RKO (cell line): ENCODE data around the gene DMTF1.
A peak's percentile ranks its signal among the peaks of the same experiment; 100 is the strongest.
"Not testable (repeated sequence)": the region's sequence is repeated elsewhere in the genome, so short reads cannot be mapped to it uniquely, and the experiment has no call there.

Experiments
- DNase-seq: peaks from one replicate; pipeline ENCODE4 v3.0.0-alpha.2; 2016; ENCODE audit warnings: low spot score

The DMTF1 gene

DNA sequence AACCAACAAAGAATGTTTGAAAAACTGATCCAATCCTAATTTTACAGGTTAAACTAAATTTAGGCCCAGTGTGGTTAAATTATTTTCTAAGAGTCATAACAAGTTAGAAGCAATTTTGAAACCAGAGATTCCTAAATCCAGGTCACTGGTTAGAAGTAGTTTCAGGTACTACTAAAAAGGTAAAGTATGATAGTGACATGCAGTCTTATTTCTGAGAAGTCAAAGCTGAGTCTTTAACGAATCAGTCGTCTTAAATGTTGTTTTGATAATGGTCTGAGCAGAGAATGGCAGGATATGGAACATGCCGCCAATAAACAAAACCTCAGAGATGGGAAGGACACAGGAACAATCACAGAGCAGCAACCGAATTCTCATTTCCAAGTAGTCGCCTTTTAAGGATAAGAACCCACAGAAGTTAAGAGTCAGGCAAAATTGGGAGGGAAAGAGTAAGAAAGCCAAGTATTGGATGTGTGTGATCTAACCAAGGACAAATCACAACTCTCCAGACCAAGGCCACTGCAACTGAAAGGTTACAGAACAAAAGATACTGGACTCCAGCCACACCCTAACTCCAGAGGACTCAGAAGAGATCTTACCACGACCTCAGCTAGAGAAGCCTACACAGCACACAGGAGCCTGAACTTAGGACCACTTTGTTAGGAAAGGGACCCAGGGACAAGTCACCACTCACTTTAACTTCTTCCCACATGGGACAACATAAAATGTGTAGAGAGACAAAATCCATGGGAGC, 47.6 kb downstream of the DMTF1 start:
- DNase-seq: no peak

DNA sequence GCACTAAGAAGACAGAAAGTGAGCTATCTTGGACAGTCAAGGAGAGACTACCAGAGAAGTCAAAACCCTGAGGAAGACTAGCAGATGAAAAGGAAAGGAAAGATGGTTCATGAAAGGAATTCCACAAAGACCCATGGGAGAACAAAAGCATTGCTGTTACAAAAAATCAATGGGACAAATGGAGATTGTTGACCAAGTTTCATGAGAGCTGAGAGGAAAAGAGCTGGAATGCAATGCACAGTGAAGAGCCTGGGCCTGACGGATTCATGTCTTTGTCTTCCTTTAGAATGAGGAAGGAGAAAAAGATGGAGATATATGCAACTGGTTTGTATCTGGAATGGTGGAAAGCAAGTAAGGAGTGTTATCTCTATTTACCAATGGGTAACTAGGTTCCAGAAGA, 50.0 kb downstream of the DMTF1 start:
- no peak for DNase-seq

DNA sequence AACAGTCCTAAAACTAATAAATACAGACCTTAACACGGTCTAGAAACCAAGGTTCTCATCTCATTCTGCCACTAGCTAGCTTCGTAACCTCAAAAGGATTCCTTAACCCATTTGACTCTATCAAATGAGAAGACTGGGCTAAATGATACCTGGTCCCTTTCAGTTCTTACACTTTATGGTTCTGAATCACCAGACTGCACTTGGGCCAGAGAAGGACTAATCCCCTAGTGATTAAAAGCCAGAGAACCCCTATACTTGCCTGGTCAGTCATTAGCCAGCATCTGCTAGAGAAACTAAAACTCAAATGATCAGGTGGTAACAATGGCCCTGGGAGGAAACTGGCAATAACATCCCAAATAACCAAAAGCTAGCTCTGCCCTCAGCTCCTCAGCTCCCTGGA, 50.5 kb downstream of the DMTF1 start:
- DNase-seq: no peak

DNA sequence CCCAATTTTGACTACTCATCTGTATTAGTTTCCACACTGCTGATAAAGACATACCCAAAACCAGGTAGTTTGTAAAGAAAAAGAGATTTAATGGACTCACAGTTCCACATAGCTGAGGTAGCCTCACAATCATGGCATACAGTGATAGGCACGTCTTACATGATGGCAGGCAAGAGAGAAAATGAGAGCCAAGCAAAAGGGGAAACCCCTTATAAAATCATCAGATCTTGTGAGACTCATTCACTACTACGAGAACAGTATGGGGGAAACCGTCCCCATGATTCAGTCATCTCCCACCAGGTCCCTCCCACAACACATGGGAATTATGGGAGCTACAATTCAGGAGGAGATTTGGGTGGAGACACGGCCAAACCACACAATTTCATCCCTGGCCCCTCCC, 51.7 kb downstream of the DMTF1 start:
- DNase-seq: not testable (repeated sequence)

DNA sequence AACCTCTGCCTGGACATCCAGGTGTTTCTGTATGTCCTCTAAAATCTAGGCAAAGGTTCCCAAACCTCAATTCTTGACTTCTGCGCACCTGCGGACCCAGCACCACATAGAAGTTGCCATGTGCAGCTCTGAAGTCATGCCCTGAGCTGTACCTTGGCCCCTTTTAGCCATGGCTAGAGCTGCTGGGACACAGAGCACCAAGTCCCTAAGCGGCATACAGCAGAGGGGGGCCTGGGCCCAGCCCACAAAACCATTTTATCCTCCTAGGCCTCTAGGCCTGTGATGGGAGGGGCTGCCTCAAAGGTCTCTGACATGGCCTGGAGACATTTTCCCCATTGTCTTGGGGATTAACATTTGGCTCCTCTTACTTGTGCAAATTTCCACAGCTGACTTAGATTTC, 52.7 kb downstream of the DMTF1 start:
- DNase-seq: no peak

DNA sequence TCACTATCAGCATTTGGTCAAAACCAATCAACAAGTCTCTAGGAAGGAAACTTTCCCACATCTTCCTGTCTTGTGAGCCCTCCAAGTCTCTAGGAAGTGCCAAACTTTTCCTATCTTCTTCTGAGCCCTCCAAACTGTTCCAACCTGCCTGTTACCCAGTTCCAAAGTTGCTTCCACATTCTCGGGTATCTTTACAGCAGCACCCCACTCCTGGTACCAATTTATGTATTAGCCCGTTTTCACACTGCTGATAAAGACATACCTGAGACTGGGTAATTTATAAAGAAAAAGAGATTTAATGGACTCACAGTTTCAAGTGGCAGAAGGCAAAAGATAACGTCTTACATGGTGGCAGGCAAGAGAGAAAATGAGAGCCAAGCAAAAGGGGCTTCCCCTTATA, 53.4 kb downstream of the DMTF1 start:
- not testable (repeated sequence) for DNase-seq

DNA sequence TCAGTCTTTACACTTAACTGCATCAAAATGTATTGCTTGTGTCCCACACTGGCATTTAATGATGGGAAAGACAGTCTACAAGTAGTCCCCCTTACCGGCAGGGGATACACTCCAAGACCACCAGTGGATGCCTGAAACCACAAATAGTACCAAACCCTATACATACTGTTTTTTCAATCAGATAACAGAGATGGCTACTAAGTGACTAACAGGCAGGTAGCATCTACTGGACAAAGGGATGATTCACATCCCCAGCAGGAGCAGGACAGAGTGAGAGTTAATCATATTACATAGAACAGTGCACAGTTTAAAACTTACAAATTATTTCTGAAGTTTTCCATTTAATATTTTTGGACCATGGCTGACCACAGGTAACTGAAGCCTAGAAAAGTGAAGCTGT, 54.1 kb downstream of the DMTF1 start:
- no peak for DNase-seq

DNA sequence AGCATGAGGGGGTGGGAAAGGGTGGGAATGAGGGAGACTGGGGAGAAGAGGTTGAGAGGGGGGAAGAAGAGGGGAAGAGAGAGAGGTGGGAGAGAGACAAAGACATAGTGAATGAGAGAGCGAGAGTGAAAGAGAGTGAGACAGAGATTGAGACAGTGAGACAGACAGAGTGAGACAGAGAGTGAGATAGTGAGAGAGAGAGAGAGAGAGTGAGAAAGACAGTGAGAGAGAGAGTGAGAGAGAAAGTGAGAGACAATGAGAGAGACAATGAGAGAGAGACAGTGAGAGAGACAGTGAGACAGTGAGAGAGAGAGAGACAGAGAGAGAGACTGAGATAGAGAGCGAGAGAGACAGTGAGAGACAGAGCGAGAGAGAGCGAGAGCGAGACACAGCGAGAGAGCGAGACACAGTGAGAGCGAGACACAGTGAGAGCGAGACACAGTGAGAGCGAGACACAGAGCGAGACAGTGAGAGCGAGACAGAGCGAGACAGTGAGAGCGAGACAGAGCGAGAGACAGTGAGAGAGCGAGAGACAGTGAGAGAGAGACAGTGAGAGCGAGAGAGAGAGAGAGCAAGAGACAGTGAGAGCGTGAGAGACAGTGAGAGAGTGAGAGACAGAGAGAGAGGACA, 57.2 kb downstream of the DMTF1 start:
- DNase-seq: no peak

DNA sequence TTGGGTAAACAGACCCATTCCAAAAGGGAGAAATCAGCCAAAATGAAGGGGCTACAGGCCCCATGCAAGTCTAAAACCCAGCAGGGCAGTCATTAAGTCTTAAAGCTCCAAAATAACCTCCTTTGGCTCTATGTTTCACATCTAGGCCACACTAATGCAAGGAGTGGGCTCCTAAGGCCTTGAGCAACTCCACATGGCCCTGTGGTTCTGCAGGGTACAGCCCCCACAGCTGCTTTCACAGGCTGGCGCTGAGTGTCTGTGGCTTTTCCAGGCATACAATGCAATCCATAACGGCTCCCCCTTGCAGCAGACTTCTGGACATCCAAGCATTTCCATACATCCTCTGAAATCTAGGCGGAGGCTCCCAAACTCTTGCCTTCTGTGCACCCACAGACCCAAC, 58.3 kb downstream of the DMTF1 start:
- no peak for DNase-seq

DNA sequence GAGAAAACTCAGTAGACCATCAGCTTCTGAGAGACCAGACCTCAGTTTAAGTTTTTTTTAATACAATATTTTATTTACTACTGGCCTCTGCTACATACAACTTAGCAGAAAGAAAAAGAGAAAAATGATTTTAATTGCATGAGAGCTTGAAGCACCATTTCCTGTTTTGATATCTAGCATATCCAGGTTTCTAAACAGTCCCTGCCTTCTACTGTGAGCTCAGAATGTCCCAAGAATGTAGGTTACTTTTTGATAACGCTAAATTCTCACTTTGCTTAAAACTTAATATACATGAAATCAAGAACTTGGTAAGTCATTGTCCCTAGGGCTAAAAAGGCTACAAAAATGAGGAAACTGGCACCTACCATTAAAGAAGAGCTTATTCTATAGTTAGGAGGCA, 60.2 kb downstream of the DMTF1 start:
- DNase-seq: no peak

DNA sequence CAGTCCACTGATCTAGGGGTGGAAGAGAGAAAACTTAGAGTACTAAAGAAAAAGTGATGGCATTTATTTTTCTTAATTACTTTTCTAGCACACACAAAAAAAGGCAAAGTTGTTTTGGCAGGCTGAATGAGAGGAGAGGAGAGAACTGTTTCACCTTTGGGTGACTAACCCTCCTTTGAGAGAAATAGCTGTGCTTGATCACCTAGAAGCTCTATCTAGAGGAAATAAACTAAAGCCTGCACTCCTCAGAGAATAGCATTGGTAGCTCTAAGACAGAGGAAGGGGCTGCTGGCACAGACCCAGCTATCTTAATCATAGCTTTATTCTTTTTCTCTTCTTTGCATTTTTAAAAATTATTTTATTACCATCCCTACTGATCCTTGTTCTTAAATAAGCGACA, 61.0 kb downstream of the DMTF1 start:
- DNase-seq: no peak

DNA sequence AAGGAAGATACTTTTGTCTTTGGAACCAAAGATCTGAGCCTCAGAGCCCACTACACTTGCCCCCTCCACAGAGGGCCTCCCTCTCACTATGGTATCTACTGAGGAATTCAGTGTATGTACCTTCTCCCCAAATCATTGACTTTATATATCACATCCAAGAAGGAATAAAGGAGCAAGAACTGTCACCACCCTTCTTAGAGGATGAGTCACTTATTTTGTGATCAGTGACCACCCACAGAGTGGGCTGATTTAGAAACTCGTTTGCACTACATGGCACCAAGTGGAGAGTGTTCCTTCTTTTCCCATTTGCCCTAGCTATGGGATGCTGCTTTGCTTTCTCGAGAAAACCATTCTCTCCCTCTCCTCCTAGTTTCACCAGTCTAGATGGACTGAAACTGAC, 61.6 kb downstream of the DMTF1 start:
- DNase-seq: no peak

DNA sequence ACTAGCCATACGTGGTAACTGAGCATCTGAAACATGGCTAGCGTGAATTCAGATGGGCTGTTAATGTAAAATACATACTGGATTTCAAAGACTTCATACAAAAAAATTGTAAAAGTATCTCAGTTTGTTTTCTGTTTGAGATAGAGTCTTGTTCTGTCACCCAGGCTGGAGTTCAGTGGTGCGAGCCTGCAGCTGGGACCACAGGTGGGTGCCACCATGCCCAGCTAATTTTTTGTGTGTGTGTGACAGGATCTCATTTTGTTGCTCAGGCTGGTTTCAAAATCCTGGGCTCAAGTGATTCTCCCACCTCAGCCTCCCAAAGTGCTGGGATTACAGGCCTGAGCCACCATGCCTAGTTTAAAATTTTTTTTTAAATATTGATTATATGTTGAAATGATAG, 62.8 kb downstream of the DMTF1 start:
- no peak for DNase-seq

DNA sequence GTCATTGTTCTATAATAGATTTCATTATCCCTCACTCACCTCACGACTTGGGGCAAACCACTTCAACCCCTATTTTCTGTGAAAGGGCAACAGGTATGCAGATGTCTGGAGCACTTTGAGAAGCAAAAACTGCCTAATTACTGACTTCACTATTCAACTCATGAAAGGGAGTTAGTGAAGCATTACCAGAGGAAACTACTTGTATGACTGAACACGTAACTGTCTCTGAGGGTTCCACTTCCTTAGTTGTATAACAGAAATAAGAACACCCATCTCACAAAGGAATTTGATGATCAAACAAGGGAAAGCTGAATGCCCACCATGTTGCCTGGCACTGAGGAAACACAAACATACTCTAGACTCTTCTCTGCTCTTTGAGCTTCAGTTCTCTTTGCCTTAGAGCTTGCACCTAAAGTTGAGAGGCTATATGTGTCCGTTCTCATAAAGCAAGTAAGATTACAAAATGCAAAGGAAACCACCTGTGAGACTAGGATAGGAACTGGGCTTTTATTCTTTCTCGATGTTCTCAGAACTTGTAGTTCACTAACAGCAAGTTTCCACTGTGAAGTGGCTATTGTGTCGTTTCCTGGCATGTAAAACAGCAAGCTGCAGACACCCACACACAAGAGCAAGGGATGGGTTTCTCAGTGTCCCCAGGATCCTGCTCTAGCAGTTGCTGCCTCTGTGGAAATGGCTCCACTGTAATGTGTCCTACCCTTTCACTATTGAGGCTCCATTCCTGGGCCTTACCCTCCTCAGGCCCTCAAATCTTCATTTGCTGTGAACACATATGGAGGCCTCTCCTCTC, 64.7 kb downstream of the DMTF1 start:
- DNase-seq: no peak

DNA sequence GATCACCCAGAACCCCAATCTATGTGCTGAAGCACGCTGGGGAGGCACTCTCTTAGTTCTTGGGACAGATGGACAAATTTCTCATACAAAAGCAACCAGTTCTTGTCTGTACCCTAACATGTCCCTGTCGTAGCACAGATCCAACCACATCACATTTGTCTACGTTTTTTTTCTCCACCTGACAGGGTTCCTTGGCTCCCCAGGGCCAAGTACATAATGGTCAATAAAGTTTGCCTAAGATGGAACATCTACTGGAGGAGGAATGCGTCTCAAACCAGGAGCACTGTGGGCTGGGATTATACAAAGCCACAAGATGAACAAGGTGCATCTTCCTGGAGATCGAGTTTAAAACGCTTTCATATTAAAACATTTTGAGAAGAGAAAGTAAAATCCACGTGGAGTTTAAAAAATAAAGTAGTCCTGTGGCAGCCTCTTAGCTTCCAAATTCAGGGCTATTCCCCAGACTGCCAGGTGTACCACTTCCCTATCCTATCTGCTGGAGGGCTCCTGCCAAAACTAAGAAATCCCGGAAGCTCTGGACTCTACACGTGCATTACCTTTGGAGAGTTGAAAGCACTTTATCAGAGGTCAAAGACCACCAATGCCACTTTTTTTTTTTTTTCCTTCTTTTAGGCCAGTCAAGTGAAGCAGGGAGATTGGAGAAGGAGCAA, 65.9 kb downstream of the DMTF1 start:
- DNase-seq: no peak

DNA sequence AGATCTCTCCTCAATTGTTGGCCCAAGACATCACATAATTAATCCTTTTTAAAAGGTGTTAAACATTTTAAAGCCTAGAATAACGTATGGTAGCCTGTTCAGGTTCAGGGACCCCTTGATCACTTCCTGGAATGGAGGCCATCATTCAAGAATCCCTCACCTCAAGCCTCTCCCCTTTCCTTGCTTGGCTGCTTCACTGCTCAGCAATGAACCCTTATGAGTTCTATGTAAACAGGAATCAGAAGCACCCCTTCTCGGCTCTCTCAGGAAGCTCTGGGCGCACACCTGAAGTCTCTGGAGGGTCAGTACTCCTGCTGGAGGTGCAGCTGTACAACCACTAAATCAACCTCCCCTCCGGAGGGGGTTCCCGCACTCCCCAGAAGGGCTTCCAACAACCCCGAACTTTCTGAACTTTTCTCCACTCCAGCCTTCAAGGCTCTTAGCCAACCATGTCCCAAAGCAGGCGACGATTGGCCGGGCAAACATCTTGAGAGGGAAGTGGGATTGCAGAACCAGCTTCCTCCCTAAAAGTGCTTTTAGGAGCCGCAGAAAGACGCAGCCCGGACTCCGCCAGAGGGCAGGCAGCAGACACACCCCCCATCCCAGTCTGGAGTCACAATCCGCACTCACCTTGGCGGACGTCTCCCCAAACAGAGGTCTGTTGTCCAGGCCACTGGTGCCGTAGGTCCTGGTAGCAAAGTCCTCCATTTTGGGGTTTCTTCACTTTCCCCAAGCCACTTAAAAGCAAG, 66.7 kb downstream of the DMTF1 start:
- DNase-seq: peak; percentile 68

DNA sequence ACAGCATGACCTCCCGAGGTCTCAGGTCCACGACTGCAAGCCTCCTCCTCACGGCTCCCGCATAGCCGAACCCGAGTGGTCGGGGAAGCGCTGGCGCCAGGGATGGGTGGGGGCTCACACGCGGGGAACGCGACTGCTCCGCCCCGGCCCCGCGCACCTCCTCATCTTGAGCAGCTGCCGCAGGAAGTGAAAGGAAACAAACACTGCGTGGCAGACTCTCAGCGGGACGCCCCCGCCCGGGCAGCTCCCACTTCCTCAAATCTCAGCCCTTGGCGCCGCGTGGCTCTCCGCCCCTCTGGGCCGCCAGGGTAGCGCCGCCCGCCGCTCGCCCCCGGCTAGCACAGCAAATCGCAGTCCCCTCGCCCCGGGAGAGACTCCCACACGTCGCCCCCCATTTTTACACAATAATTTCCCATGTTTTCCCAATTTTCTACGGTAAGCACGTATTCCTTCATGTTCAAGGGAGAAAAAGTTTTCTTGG, 67.3 kb downstream of the DMTF1 start, which contains the start of gene TMEM243:
TSS of gene TMEM243 (minus strand) at position 188 of the 481 bp plus-strand sequence. CDS start 229 bp downstream, outside the sequence.
- DNase-seq: peak; percentile 75

DNA sequence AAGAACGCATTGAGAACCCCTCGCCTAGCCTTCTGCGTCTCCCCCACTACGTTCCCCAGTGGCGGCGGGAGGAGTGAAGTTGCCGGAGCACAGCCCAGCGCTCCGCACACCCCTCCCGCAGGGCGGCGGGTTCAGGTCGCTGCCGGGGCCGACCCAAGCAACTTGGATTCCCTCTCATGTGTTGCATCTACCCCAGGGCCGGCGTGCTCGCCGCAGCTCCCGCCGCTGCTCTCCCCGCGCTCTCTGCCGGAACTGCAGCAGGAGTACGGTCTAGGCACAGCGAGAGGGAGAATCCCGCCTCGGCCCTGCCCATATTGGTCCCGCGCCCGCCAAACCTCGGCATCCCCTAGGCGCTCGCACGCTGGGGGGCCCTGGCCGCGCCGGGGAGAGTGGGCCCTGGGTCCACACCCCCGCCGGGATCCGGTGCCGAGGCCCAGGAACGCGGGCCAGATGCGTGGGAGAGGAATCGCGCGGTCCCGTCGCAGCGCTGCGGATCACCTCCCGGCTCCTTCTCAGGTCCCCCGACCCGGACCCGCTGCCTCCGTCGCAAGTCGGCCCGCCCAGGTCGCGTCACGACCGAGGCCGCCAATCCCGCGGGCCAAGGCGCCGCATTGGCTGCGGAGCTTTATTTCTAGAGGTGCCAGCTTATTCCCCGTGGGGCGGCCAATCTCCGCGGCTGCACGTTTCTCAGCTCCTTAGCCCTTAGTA, 67.9 kb downstream of the DMTF1 start:
- peak; percentile 82 for DNase-seq

DNA sequence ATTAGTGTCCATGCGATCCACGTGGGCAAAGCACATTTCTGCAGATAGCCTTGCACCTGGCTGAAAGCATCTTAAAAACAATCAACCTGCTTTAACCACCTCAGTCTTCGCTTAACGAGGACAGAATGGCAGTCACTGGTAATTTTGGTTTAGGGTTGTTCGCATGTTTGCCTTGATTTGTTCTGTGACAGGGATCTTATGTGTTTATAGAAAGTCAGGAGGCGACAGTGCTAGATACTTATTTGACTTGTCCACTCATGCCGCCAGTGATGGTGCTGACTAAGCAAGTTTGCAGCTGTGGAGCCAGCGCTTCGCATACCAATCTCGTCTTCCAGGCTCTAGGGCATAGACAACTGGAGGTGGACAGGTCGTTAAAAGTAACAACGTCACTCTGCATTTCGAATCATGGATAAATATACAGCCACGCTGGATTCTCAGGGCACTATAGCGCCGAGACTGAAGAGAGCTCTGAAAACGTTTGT, 68.5 kb downstream of the DMTF1 start:
- peak; percentile 69 for DNase-seq

DNA sequence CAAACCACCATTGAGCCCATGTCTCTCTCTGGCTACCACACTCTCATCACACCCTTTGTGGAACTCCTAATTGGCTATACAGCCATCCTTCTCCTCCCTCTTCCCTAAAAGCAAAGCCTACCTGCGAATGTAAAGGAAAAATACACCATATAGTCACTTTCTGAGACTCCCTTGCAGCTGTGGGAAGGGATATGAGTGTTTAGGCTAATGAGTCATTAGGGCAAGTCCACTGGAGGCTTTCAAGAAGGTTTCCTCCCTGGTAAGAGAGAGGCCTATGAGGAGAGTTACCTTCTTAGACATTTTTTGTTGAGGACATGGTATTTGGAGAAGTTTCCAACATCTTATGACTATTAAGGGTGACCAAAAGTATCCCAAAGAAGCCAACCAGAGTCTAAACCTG, 71.4 kb downstream of the DMTF1 start:
- DNase-seq: peak; percentile 47

DNA sequence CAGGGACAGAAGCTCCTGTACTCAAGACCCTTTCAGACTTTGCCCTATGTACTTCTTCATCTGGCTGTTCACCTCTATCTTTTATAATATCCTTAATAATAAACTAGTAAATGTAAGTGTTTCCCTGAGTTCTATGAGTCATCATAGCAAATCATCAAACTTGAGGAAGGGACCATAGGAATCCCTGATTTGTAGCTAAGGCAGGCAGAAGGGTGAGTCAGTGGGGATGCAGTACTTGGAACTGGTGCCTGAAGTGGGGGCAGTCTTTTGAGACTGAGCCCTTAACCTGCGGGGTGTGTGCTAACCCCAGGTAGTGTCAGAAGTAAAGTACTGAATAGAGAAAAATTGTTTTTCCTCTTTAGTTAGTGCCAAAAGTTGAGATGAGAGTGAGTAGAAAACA, 73.4 kb downstream of the DMTF1 start:
- peak; percentile 56 for DNase-seq
